Endothelial cell (in vitro differentiated cells): ENCODE results near the gene GASK1B. TPM values are rescaled to one million over a fixed set of nuclear protein-coding genes. Genes with fewer than 3 reads are reported as not detected.

Experiments
- DNase-seq: peaks from one replicate; pipeline ENCODE4 v3.0.0; 2021; ENCODE audit warnings: low spot score
- H3K27ac Mint-ChIP-seq: one replicate; pipeline ENCODE4 v1.8.0; 2021; ENCODE audit warnings: mixed read lengths, inconsistent platforms; ENCODE audit not compliant: unreplicated experiment
- H3K27me3 Mint-ChIP-seq: one replicate; pipeline ENCODE4 v1.8.0; 2021; ENCODE audit warnings: mild to moderate bottlenecking, moderate library complexity, mixed read lengths, inconsistent platforms; ENCODE audit not compliant: unreplicated experiment
- H3K36me3 Mint-ChIP-seq: one replicate; pipeline ENCODE4 v1.8.0; 2021; ENCODE audit warnings: mild to moderate bottlenecking, low read depth, mixed read lengths, inconsistent platforms; ENCODE audit not compliant: unreplicated experiment
- H3K4me1 Mint-ChIP-seq: one replicate; pipeline ENCODE4 v1.8.0; 2021; ENCODE audit warnings: mild to moderate bottlenecking, mixed read lengths, inconsistent platforms; ENCODE audit not compliant: unreplicated experiment
- H3K4me3 Mint-ChIP-seq: one replicate; pipeline ENCODE4 v1.8.0; 2021; ENCODE audit warnings: mild to moderate bottlenecking, mixed read lengths, inconsistent platforms; ENCODE audit not compliant: unreplicated experiment
- H3K9me3 Mint-ChIP-seq: one replicate; pipeline ENCODE4 v1.8.0; 2021; ENCODE audit warnings: mixed read lengths, inconsistent platforms; ENCODE audit not compliant: unreplicated experiment
- total RNA-seq: library from RNA; stranded (reverse); fragmentation: NEBNext Ultra II Directional; extraction: Animal tissue kit (Norgen Biotek cat#: 25700); gene quantifications from one replicate; pipeline ENCODE4 v1.2.1, GENCODE V29; 2021; ENCODE audit not compliant: unreplicated experiment
- TF ChIP-seq, protein P1 (sequence below): fragments of 200-600 bp; sonication (generic); IDR thresholded peaks from one replicate; pipeline ENCODE4 v1.5.0; 2021; ENCODE audit warnings: antibody characterized with exemption; ENCODE audit not compliant: unreplicated experiment

Gene GASK1B
- total RNA-seq, 1 donor from 2014 or later = 63.8 TPM

DNA sequence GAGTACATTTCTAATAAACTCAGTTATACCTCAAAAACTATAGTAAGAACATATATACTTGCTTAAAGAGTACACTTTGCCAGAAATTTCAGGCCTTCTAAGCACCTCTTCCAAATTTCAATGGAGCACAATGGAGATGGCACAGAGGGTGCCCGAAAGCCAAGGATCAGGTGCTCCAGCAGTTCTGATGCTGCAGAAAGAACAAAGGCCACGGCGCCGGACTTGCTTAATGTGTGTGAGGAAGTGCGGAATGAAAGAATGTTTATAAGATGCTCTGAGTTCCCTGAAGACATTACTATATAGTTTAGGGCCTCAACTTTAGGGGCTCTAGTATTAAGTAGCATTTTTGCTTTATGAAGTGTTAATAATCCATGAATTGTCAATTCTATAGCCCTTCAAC lies 44.3 kb downstream of the GASK1B start:
- Mint-ChIP-seq H3K4me1 (peaks cover 6% of the 10 kb centered on the region), H3K36me3 (peaks cover 14% of the 10 kb centered on the region), H3K27me3 (no peaks in the 10 kb centered on the region), H3K9me3 (no peaks in the 10 kb centered on the region), H3K27ac (no peak overlapping the region), H3K4me3 (no peak overlapping the region)
- DNase-seq = no peak
- TF ChIP-seq, protein P1, sequence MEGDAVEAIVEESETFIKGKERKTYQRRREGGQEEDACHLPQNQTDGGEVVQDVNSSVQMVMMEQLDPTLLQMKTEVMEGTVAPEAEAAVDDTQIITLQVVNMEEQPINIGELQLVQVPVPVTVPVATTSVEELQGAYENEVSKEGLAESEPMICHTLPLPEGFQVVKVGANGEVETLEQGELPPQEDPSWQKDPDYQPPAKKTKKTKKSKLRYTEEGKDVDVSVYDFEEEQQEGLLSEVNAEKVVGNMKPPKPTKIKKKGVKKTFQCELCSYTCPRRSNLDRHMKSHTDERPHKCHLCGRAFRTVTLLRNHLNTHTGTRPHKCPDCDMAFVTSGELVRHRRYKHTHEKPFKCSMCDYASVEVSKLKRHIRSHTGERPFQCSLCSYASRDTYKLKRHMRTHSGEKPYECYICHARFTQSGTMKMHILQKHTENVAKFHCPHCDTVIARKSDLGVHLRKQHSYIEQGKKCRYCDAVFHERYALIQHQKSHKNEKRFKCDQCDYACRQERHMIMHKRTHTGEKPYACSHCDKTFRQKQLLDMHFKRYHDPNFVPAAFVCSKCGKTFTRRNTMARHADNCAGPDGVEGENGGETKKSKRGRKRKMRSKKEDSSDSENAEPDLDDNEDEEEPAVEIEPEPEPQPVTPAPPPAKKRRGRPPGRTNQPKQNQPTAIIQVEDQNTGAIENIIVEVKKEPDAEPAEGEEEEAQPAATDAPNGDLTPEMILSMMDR = no peak

DNA sequence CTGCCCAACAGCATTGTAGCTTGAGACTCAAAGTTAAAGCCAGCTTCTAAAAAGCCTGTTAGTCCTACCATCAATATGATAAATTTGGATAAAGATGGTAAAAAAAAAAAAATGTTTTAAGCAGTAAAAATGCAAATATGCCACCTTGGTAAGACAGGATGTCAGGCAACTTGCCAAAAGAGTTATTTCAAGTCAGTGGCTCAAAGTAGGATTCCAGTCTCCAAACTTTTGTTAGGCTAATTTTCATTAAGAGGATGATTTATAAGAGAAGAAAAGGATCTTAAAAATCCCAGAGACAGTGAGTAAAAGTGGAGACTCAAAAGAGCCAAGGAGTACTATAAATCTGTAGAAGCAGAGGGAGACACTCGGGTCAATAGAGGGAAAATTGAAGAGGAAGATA lies 47.5 kb downstream of the GASK1B start:
- TF ChIP-seq, protein P1 = no peak
- peaks cover 10% of the 10 kb centered on the region for H3K36me3 Mint-ChIP-seq
- H3K27me3 Mint-ChIP-seq = peaks cover 1% of the 10 kb centered on the region
- no peak overlapping the region for H3K4me3 Mint-ChIP-seq
- H3K27ac Mint-ChIP-seq = no peak overlapping the region
- DNase-seq = no peak
- H3K9me3 Mint-ChIP-seq = no peaks in the 10 kb centered on the region
- H3K4me1 Mint-ChIP-seq = peaks cover 6% of the 10 kb centered on the region

Other genes with a start within 250 kb of the GASK1B start
- gene TMEM144, start 37.5 kb upstream of the GASK1B start, total RNA-seq = 5.7 TPM